ENCODE data around the gene ACOXL.

The ACOXL gene

GRCh38 chr2:110793034-110793433 lies 60.7 kb downstream of the ACOXL start:
- no peak overlapping the region for H3K4me3 ChIP-seq (ENCODE audit: low read depth, low read length)
- no peak for DNase-seq (ENCODE audit: low read depth)
- no peak for TF ChIP-seq CTCF (IDR thresholded peaks at IDR 0.05; ENCODE audit: control insufficient read depth, extremely low read depth, insufficient read depth)

GRCh38 chr2:110794390-110794789 lies 62.0 kb downstream of the ACOXL start:
- no peak for DNase-seq (ENCODE audit: low read depth)
- TF ChIP-seq CTCF (IDR thresholded peaks at IDR 0.05; ENCODE audit: control insufficient read depth, extremely low read depth, insufficient read depth) = no peak
- H3K4me3 ChIP-seq (ENCODE audit: low read depth, low read length) = no peak overlapping the region

GRCh38 chr2:110794951-110795350 lies 62.6 kb downstream of the ACOXL start:
- no peak for TF ChIP-seq CTCF (IDR thresholded peaks at IDR 0.05; ENCODE audit: control insufficient read depth, extremely low read depth, insufficient read depth)
- DNase-seq (ENCODE audit: low read depth) = no peak
- no peak overlapping the region for H3K4me3 ChIP-seq (ENCODE audit: low read depth, low read length)

- peak overlapping the region; percentile 3; the same call in 1 of the 2 replicates for H3K4me3 ChIP-seq (ENCODE audit: low read depth, low read length)
- TF ChIP-seq CTCF (IDR thresholded peaks at IDR 0.05; ENCODE audit: control insufficient read depth, extremely low read depth, insufficient read depth) = 0 out of 2 replicates have a peak, but pooled peaks have one; percentile 1
- DNase-seq (ENCODE audit: low read depth) = peak; percentile 93
These were observed 64.4 kb downstream of the ACOXL start for GRCh38 chr2:110796716-110797301.

GRCh38 chr2:110799376-110799775 lies 67.0 kb downstream of the ACOXL start:
- no peak for DNase-seq (ENCODE audit: low read depth)
- H3K4me3 ChIP-seq (ENCODE audit: low read depth, low read length) = no peak overlapping the region
- no peak for TF ChIP-seq CTCF (IDR thresholded peaks at IDR 0.05; ENCODE audit: control insufficient read depth, extremely low read depth, insufficient read depth)

GRCh38 chr2:110800611-110801402 lies 68.4 kb downstream of the ACOXL start:
- DNase-seq (ENCODE audit: low read depth) = no peak
- no peak overlapping the region for H3K4me3 ChIP-seq (ENCODE audit: low read depth, low read length)
- no peak for TF ChIP-seq CTCF (IDR thresholded peaks at IDR 0.05; ENCODE audit: control insufficient read depth, extremely low read depth, insufficient read depth)

Data from LNCaP clone FGC (cell line).